Adipocyte (in vitro differentiated cells): ENCODE results near the gene GUCD1.
"Not testable (repeated sequence)": the region's sequence is repeated elsewhere in the genome, so short reads cannot be mapped to it uniquely, and the experiment has no call there.

Experiments
- DNase-seq: peaks from one replicate; pipeline ENCODE4 v3.0.0-alpha.2; 2015; ENCODE audit warnings: low read depth
- H3K27me3 ChIP-seq: replicated peaks from 2 replicates; pipeline ENCODE4 v1.7.0; 2013; ENCODE audit warnings: mild to moderate bottlenecking, low read length, moderate library complexity; ENCODE audit not compliant: control insufficient read depth, insufficient read depth
- H3K36me3 ChIP-seq: 2 replicates; pipeline ENCODE4 v1.7.0; 2013; ENCODE audit warnings: low read length, mild to moderate bottlenecking, moderate library complexity; ENCODE audit not compliant: control insufficient read depth, insufficient read depth, severe bottlenecking
- H3K4me1 ChIP-seq: 2 replicates; pipeline ENCODE4 v1.7.0; 2013; ENCODE audit warnings: mild to moderate bottlenecking, low read length, moderate library complexity; ENCODE audit not compliant: control insufficient read depth, insufficient read depth
- H3K4me3 ChIP-seq: 2 replicates; pipeline ENCODE4 v1.7.0; 2013; ENCODE audit warnings: mild to moderate bottlenecking, low read length, moderate library complexity
- H3K9ac ChIP-seq: 2 replicates; pipeline ENCODE4 v1.7.0; 2013; ENCODE audit warnings: mild to moderate bottlenecking, low read length, moderate library complexity
- H3K9me3 ChIP-seq: 2 replicates; pipeline ENCODE4 v1.7.0; 2013; ENCODE audit warnings: mild to moderate bottlenecking, low read length, moderate library complexity; ENCODE audit not compliant: control insufficient read depth

GUCD1 gene

DNA sequence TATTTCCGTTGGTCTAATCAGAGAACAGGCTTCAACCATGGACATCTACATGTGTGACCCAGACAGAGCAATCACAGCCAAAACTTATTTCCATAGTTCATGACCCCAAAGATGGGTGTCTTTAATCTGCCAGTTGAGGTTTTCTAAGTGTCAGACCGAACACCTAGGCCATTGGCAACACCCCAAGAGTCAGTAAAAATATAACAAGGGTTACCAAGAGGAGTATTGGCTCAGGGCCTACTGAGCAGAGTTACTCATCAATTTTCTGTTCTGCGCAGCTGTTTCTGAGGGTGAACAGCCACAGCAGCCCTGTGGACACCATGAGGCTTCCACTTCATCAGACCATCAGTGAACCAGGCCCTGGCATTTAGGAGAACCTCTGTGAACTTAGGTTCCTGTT is 18.8 kb downstream of the GUCD1 start:
- Histone ChIP-seq H3K36me3 (peaks cover 17% of the 10 kb centered on the region), H3K9ac (no peak overlapping the region), H3K9me3 (no peaks in the 10 kb centered on the region), H3K4me1 (peaks cover 4% of the 10 kb centered on the region), H3K4me3 (no peak overlapping the region), H3K27me3 (no peaks in the 10 kb centered on the region)
- no peak for DNase-seq

GRCh38 chr22:24535348-24535747 is 19.6 kb downstream of the GUCD1 start:
- Histone ChIP-seq H3K36me3 (peaks cover 10% of the 10 kb centered on the region), H3K4me1 (no peaks in the 10 kb centered on the region), H3K27me3 (no peaks in the 10 kb centered on the region), H3K4me3 (no peak overlapping the region), H3K9me3 (no peaks in the 10 kb centered on the region), H3K9ac (no peak overlapping the region)
- DNase-seq = no peak

- DNase-seq = no peak
- Histone ChIP-seq H3K27me3 (no peaks in the 10 kb centered on the region), H3K4me1 (no peaks in the 10 kb centered on the region), H3K36me3 (no peaks in the 10 kb centered on the region), H3K9ac (no peak overlapping the region), H3K4me3 (no peak overlapping the region), H3K9me3 (no peaks in the 10 kb centered on the region)
Measured at GRCh38 chr22:24532075-24532474, 22.9 kb downstream of the GUCD1 start.

DNA sequence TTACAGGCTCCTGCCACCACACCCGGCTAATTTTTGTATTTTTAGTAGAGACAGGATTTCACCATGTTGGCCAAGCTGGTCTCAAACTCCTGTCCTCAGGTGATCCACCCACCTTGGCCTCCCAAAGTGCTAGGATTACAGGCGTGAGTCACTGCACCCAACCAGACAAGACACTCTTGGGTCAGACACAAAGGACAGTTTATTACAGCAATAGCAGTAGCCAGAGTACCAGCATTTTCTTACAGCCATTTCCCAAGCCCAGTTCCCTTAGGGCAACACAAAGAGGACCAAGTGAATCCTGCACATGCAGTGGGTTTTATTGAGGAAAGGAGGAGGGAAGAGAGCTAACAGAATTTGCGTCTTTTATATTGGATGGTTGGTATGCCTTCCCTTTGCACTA is 24.0 kb downstream of the GUCD1 start:
- H3K9me3 ChIP-seq, H3K4me3 ChIP-seq, DNase-seq, H3K4me1 ChIP-seq, H3K9ac ChIP-seq, H3K27me3 ChIP-seq, H3K36me3 ChIP-seq: not testable (repeated sequence)

GRCh38 chr22:24529898-24530297 is 25.0 kb downstream of the GUCD1 start:
- Histone ChIP-seq H3K27me3 (no peaks in the 10 kb centered on the region), H3K9ac (no peak overlapping the region), H3K4me1 (peaks cover 19% of the 10 kb centered on the region), H3K36me3 (no peaks in the 10 kb centered on the region), H3K9me3 (no peaks in the 10 kb centered on the region), H3K4me3 (no peak overlapping the region)
- DNase-seq = no peak

- peaks cover 30% of the 10 kb centered on the region for H3K4me1 ChIP-seq
- no peaks in the 10 kb centered on the region for H3K36me3 ChIP-seq
- H3K4me3 ChIP-seq = no peak overlapping the region
- no peak for DNase-seq
- peak overlapping the region; percentile 18 for H3K9ac ChIP-seq
- no peaks in the 10 kb centered on the region for H3K9me3 ChIP-seq
- H3K27me3 ChIP-seq = no peaks in the 10 kb centered on the region
Measured at GRCh38 chr22:24526191-24526590, 28.7 kb downstream of the GUCD1 start.

DNA sequence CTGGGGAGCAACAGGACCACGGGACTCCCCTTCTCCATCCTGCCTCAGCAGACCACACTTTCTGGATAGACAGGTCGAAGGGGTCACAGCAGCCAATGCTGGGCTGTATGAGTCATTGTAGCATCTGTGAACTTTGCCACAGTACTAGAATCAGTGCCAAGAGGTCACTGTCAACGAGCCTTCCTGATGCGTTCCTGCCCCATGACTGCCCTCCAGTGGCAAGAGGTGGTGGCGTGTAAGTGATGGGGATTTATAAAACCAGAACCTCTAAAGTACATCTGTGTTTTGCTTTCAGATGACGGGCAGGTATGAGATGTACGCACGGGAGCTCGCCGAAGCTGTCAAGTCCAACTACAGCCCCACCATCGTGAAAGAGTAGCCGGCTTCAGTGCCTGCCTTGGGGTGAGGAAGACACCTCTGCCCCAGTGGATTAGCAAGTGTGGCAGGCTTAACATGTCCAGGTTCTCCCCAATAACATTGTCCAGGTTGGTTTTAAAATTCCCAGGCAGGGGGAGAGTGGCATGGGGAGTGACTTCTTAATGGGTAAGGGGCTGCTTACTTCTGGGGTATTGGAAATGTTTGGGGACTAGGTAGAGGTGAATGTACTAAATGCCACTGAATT is 29.4 kb downstream of the GUCD1 start:
- peak; percentile 82 for DNase-seq
- Histone ChIP-seq H3K9me3 (no peaks in the 10 kb centered on the region), H3K27me3 (no peaks in the 10 kb centered on the region), H3K4me1 (peaks cover 30% of the 10 kb centered on the region), H3K36me3 (no peaks in the 10 kb centered on the region), H3K9ac (peak overlapping the region; percentile 18), H3K4me3 (no peak overlapping the region)

- no peaks in the 10 kb centered on the region for H3K36me3 ChIP-seq
- H3K4me3 ChIP-seq = no peak overlapping the region
- peak; percentile 30 for DNase-seq
- no peaks in the 10 kb centered on the region for H3K27me3 ChIP-seq
- peak overlapping the region; percentile 3 for H3K9ac ChIP-seq
- H3K4me1 ChIP-seq = peaks cover 30% of the 10 kb centered on the region
- H3K9me3 ChIP-seq = no peaks in the 10 kb centered on the region
Measured at GRCh38 chr22:24523873-24524272, 31.1 kb downstream of the GUCD1 start.

GRCh38 chr22:24521791-24522245 is 33.1 kb downstream of the GUCD1 start:
- Histone ChIP-seq H3K4me3 (no peak overlapping the region), H3K9me3 (no peaks in the 10 kb centered on the region), H3K36me3 (no peaks in the 10 kb centered on the region), H3K27me3 (no peaks in the 10 kb centered on the region), H3K9ac (no peak overlapping the region), H3K4me1 (peaks cover 38% of the 10 kb centered on the region)
- DNase-seq = peak; percentile 54

GRCh38 chr22:24519496-24519895 is 35.4 kb downstream of the GUCD1 start:
- Histone ChIP-seq H3K9me3 (no peaks in the 10 kb centered on the region), H3K27me3 (peaks cover under 1% of the 10 kb centered on the region), H3K4me3 (no peak overlapping the region), H3K9ac (no peak overlapping the region), H3K36me3 (no peaks in the 10 kb centered on the region), H3K4me1 (peaks cover 22% of the 10 kb centered on the region)
- no peak for DNase-seq

- DNase-seq = no peak
- no peak overlapping the region for H3K9ac ChIP-seq
- peaks cover 18% of the 10 kb centered on the region for H3K4me1 ChIP-seq
- H3K27me3 ChIP-seq = peaks cover 6% of the 10 kb centered on the region
- H3K4me3 ChIP-seq = no peak overlapping the region
- no peaks in the 10 kb centered on the region for H3K36me3 ChIP-seq
- no peaks in the 10 kb centered on the region for H3K9me3 ChIP-seq
Measured at GRCh38 chr22:24518771-24519485, 36.0 kb downstream of the GUCD1 start.
